BLaER1 treated with 17β-estradiol and CSF1 and Interleukin-3, amounts not matched to agents 10 nM and 100 nM (cell line): Measurements from ENCODE around the gene SETD1B.

Experiments used
- H3K27ac ChIP-seq, 11 experiments: shearing (Covaris generic); formaldehyde crosslinking; 2 replicates each; pipeline ENCODE4 v1.8.1; 2022
- H3K27me3 ChIP-seq, 11 experiments: shearing (Covaris generic); formaldehyde crosslinking; 2 replicates each; pipeline ENCODE4 v1.8.1; 2022
- H3K36me3 ChIP-seq, 11 experiments: shearing (Covaris generic); formaldehyde crosslinking; 2 replicates each; pipeline ENCODE4 v1.8.1; 2022
- H3K4me1 ChIP-seq, 10 experiments: shearing (Covaris generic); formaldehyde crosslinking; 2 replicates each; pipeline ENCODE4 v1.8.1; 2022
- H3K4me2 ChIP-seq, 11 experiments: shearing (Covaris generic); formaldehyde crosslinking; 2 replicates each; pipeline ENCODE4 v1.8.1; 2022
- H3K4me3 ChIP-seq, 10 experiments: shearing (Covaris generic); formaldehyde crosslinking; 2 replicates each; pipeline ENCODE4 v1.8.1; 2022
- H3K9ac ChIP-seq, 11 experiments: shearing (Covaris generic); formaldehyde crosslinking; 2 replicates each; pipeline ENCODE4 v1.8.1; 2022
- H3K9me3 ChIP-seq, 11 experiments: shearing (Covaris generic); formaldehyde crosslinking; replicated peaks in 1 of 11; 2 replicates each; pipeline ENCODE4 v1.8.1; 2022
- H4K20me1 ChIP-seq, 11 experiments: shearing (Covaris generic); formaldehyde crosslinking; 2 replicates each; pipeline ENCODE4 v1.8.1; 2022
- Cebpa-rat ChIP-seq, 11 experiments: shearing (Covaris generic); IDR thresholded peaks; 2 replicates each; pipeline ENCODE4 v1.8.1; 2022

The SETD1B gene

GRCh38 chr12:121781998-121782979 lies 21.5 kb upstream of the SETD1B start:
- Histone ChIP-seq H3K27me3 (no peaks in the 10 kb centered on the region), H3K4me3 (peak overlapping the region; percentile 0 to 52 (median 35); a peak in 11 of 20 replicates), H3K27ac (peak overlapping the region; percentile 37 to 81 (median 75); a peak in 21 of 22 replicates), H3K9ac (peak overlapping the region; percentile 26 to 78 (median 68); a peak in 21 of 22 replicates), H3K4me2 (peak overlapping the region; percentile 70 to 95 (median 87)), H3K9me3 (no peaks in the 10 kb centered on the region), H3K36me3 (peaks cover 32 to 52% (median 43%) of the 10 kb centered on the region in 11 experiments), H3K4me1 (peaks cover 49 to 75% (median 64%) of the 10 kb centered on the region in 10 experiments), H4K20me1 (peaks cover 9 to 56% (median 20%) of the 10 kb centered on the region in 11 experiments; a peak in 18 of 22 replicates)
- TF ChIP-seq Cebpa-rat (IDR thresholded peaks at IDR 0.05), result no peak

GRCh38 chr12:121783766-121784165 lies 20.0 kb upstream of the SETD1B start:
- H4K20me1 ChIP-seq, result peaks cover 9 to 53% (median 20%) of the 10 kb centered on the region in 11 experiments; a peak in 18 of 22 replicates
- peak overlapping the region in 1 of 11 experiments; percentile 20; a peak in 1 of 22 replicates for H3K4me2 ChIP-seq
- no peak for TF ChIP-seq Cebpa-rat (IDR thresholded peaks at IDR 0.05)
- H3K9ac ChIP-seq, result no peak overlapping the region
- no peak overlapping the region for H3K4me3 ChIP-seq
- H3K27me3 ChIP-seq, result no peaks in the 10 kb centered on the region
- H3K36me3 ChIP-seq, result peaks cover 28 to 42% (median 34%) of the 10 kb centered on the region in 11 experiments
- peaks cover 64 to 87% (median 73%) of the 10 kb centered on the region in 10 experiments for H3K4me1 ChIP-seq
- no peak overlapping the region for H3K27ac ChIP-seq
- H3K9me3 ChIP-seq, result no peaks in the 10 kb centered on the region

GRCh38 chr12:121784460-121784859 lies 19.3 kb upstream of the SETD1B start:
- Histone ChIP-seq H3K36me3 (peaks cover 21 to 35% (median 28%) of the 10 kb centered on the region in 11 experiments), H3K9ac (no peak overlapping the region), H3K27ac (no peak overlapping the region), H3K4me3 (no peak overlapping the region), H3K27me3 (no peaks in the 10 kb centered on the region), H3K9me3 (no peaks in the 10 kb centered on the region), H3K4me1 (peaks cover 65 to 87% (median 76%) of the 10 kb centered on the region in 10 experiments), H4K20me1 (peaks cover 9 to 46% (median 20%) of the 10 kb centered on the region in 11 experiments; a peak in 18 of 22 replicates), H3K4me2 (peak overlapping the region in 2 of 11 experiments; percentile 9 to 21; a peak in 2 of 22 replicates)
- no peak for TF ChIP-seq Cebpa-rat (IDR thresholded peaks at IDR 0.05)

- Histone ChIP-seq H3K36me3 (peaks cover 5 to 17% (median 12%) of the 10 kb centered on the region in 11 experiments; a peak in 13 of 22 replicates), H3K9me3 (no peaks in the 10 kb centered on the region), H3K9ac (peak overlapping the region in 6 of 11 experiments; percentile 7 to 52 (median 38); a peak in 7 of 22 replicates), H3K4me3 (no peak overlapping the region), H3K4me2 (peak overlapping the region; percentile 26 to 100 (median 92); a peak in 18 of 22 replicates), H3K4me1 (peaks cover 70 to 91% (median 82%) of the 10 kb centered on the region in 10 experiments), H3K27ac (peak overlapping the region in 7 of 11 experiments; percentile 18 to 97 (median 47); a peak in 7 of 22 replicates), H3K27me3 (no peaks in the 10 kb centered on the region), H4K20me1 (peaks cover under 1 to 31% (median 12%) of the 10 kb centered on the region in 11 experiments; a peak in 17 of 22 replicates)
- TF ChIP-seq Cebpa-rat (IDR thresholded peaks at IDR 0.05), result peak in 1 of 11 experiments; percentile 40; a peak in 1 of 22 replicates
Measured at GRCh38 chr12:121786440-121786825, 17.4 kb upstream of the SETD1B start.

GRCh38 chr12:121787063-121788025 lies 16.5 kb upstream of the SETD1B start:
- H3K4me3 ChIP-seq, result no peak overlapping the region
- H3K4me1 ChIP-seq, result peaks cover 70 to 91% (median 82%) of the 10 kb centered on the region in 10 experiments
- peak overlapping the region in 9 of 11 experiments; percentile 57 to 92 (median 84); a peak in 11 of 22 replicates for H3K9ac ChIP-seq
- peaks cover 0 to 30% (median 7%) of the 10 kb centered on the region in 11 experiments; a peak in 12 of 22 replicates for H4K20me1 ChIP-seq
- no peak for TF ChIP-seq Cebpa-rat (IDR thresholded peaks at IDR 0.05)
- H3K4me2 ChIP-seq, result peak overlapping the region; percentile 82 to 100 (median 95)
- H3K27me3 ChIP-seq, result no peaks in the 10 kb centered on the region
- H3K9me3 ChIP-seq, result no peaks in the 10 kb centered on the region
- peak overlapping the region in 9 of 11 experiments; percentile 87 to 99 (median 93); a peak in 18 of 22 replicates for H3K27ac ChIP-seq
- peaks cover 5 to 17% (median 12%) of the 10 kb centered on the region in 11 experiments; a peak in 13 of 22 replicates for H3K36me3 ChIP-seq

GRCh38 chr12:121788176-121788818 lies 15.5 kb upstream of the SETD1B start:
- H3K36me3 ChIP-seq, result peaks cover 5 to 17% (median 12%) of the 10 kb centered on the region in 11 experiments; a peak in 13 of 22 replicates
- H3K27me3 ChIP-seq, result no peaks in the 10 kb centered on the region
- peak overlapping the region; percentile 86 to 99 (median 93); a peak in 21 of 22 replicates for H3K27ac ChIP-seq
- peaks cover 0 to 23% (median 0%) of the 10 kb centered on the region in 11 experiments; a peak in 7 of 22 replicates for H4K20me1 ChIP-seq
- no peak for TF ChIP-seq Cebpa-rat (IDR thresholded peaks at IDR 0.05)
- peaks cover 70 to 88% (median 81%) of the 10 kb centered on the region in 10 experiments for H3K4me1 ChIP-seq
- H3K9me3 ChIP-seq, result no peaks in the 10 kb centered on the region
- peak overlapping the region in 2 of 10 experiments; percentile 50 to 52; a peak in 3 of 20 replicates for H3K4me3 ChIP-seq
- H3K9ac ChIP-seq, result peak overlapping the region; percentile 57 to 92 (median 81); a peak in 19 of 22 replicates
- peak overlapping the region; percentile 82 to 100 (median 95) for H3K4me2 ChIP-seq

- no peak for TF ChIP-seq Cebpa-rat (IDR thresholded peaks at IDR 0.05)
- Histone ChIP-seq H3K27ac (peak overlapping the region; percentile 86 to 99 (median 93)), H3K27me3 (no peaks in the 10 kb centered on the region), H3K4me3 (peak overlapping the region; percentile 14 to 60 (median 49); a peak in 19 of 20 replicates), H3K4me2 (peak overlapping the region; percentile 82 to 100 (median 95)), H3K9me3 (no peaks in the 10 kb centered on the region), H3K4me1 (peaks cover 71 to 88% (median 81%) of the 10 kb centered on the region in 10 experiments), H3K9ac (peak overlapping the region; percentile 72 to 92 (median 81)), H3K36me3 (peaks cover 5 to 17% (median 12%) of the 10 kb centered on the region in 11 experiments; a peak in 13 of 22 replicates), H4K20me1 (peaks cover 0 to 18% (median under 1%) of the 10 kb centered on the region in 11 experiments; a peak in 8 of 22 replicates)
Measured at GRCh38 chr12:121789233-121789781, 14.5 kb upstream of the SETD1B start.
